ENCODE measurements around the gene PDIK1L. TPM values are rescaled to one million over a fixed set of nuclear protein-coding genes. Genes with fewer than 3 reads are reported as not detected.
A peak's percentile ranks its signal among the peaks of the same experiment; 100 is the strongest.

Gene PDIK1L
- polyA plus RNA-seq, 3 donors, result 16.2 to 17.2 (median 17.1) TPM

GRCh38 chr1:26145041-26145959 is 33.7 kb downstream of the PDIK1L start:
- peak; percentile 78 for DNase-seq

GRCh38 chr1:26145960-26146294 is 34.3 kb downstream of the PDIK1L start:
- DNase-seq, result no peak

- no peak for DNase-seq
Measured at GRCh38 chr1:26148887-26149286, 37.3 kb downstream of the PDIK1L start.

GRCh38 chr1:26153966-26154532 is 42.4 kb downstream of the PDIK1L start:
- DNase-seq, result no peak

- no peak for DNase-seq
Measured at GRCh38 chr1:26154750-26155149, 43.1 kb downstream of the PDIK1L start.

- DNase-seq, result no peak
Measured at GRCh38 chr1:26155370-26156284, 44.0 kb downstream of the PDIK1L start.

GRCh38 chr1:26156285-26157038 is 44.8 kb downstream of the PDIK1L start:
- DNase-seq, result no peak

GRCh38 chr1:26158271-26158907 is 46.8 kb downstream of the PDIK1L start:
- DNase-seq, result no peak

- DNase-seq, result no peak
Measured at GRCh38 chr1:26158908-26159742, 47.5 kb downstream of the PDIK1L start, which contains the start of gene FAM110D. Gene FAM110D, plus strand, starts transcription at chr1:26159079. Its CDS starts 2,213 bp downstream, at chr1:26161292.

- no peak for DNase-seq
Measured at GRCh38 chr1:26159743-26160039, 48.1 kb downstream of the PDIK1L start.

GRCh38 chr1:26160527-26161414 is 49.1 kb downstream of the PDIK1L start:
- no peak for DNase-seq

GRCh38 chr1:26161415-26162219 is 50.0 kb downstream of the PDIK1L start:
- DNase-seq, result no peak

- no peak for DNase-seq
Measured at GRCh38 chr1:26162220-26162709, 50.6 kb downstream of the PDIK1L start.

- DNase-seq, result no peak
Measured at GRCh38 chr1:26163684-26164035, 52.0 kb downstream of the PDIK1L start.

GRCh38 chr1:26164036-26164860 is 52.6 kb downstream of the PDIK1L start:
- DNase-seq, result no peak

GRCh38 chr1:26164861-26165842 is 53.5 kb downstream of the PDIK1L start:
- DNase-seq, result no peak
